GM21447 (cell line): Measurements from ENCODE around the gene CREB3.

Experiments used
- ATAC-seq: cut with Tn5 transposase; IDR thresholded peaks from one replicate; pipeline ENCODE4 v1.9.1; 2021; ENCODE audit not compliant: unreplicated experiment

The CREB3 gene

GRCh38 chr9:35771943-35772342 lies 39.5 kb downstream of the CREB3 start:
- no peak for ATAC-seq

GRCh38 chr9:35774907-35775635 lies 42.6 kb downstream of the CREB3 start:
- ATAC-seq, result no peak

- no peak for ATAC-seq
Observed at GRCh38 chr9:35776018-35776417, 43.6 kb downstream of the CREB3 start.

GRCh38 chr9:35778496-35778895 lies 46.0 kb downstream of the CREB3 start:
- no peak for ATAC-seq

- no peak for ATAC-seq
Observed at GRCh38 chr9:35781066-35781465, 48.6 kb downstream of the CREB3 start.

GRCh38 chr9:35783418-35783817 lies 51.0 kb downstream of the CREB3 start:
- ATAC-seq, result no peak
